HCT116 (cell line): ENCODE measurements around the gene NPC2. TPM values are rescaled to one million over a fixed set of nuclear protein-coding genes. Genes with fewer than 3 reads are reported as not detected.

Experiments
- ATAC-seq: fragments of 200-7000 bp; cut with Tn5 transposase; 2 replicates; pipeline ENCODE4 v1.9.1; 2020; ENCODE audit warnings: mild to moderate bottlenecking, moderate library complexity
- BruUV-seq: library from RNA; stranded (reverse); fragments of 400-500 nt; replicated peaks from 2 replicates; lab custom pipeline; 2021; lab: Mats Ljungman, UMichigan
- CTCF ChIA-PET: fragments of 300-600 bp; sonication (Branson Sonifier 250); formaldehyde crosslinking; loops from one replicate; lab custom pipeline; 2021; ENCODE audit warnings: antibody characterized with exemption; lab: Charles Lee
- POLR2A ChIA-PET: fragments of 300-600, 350-600 bp; sonication (Branson Sonifier 250); formaldehyde crosslinking; loops from one replicate; lab custom pipeline; 2021; ENCODE audit warnings: antibody characterized with exemption; lab: Charles Lee
- RAD21 ChIA-PET, 2 experiments: fragments of 300-600 bp; sonication (Branson Sonifier 250); formaldehyde crosslinking; loops; one replicate each; lab custom pipeline; 2023; ENCODE audit warnings: low total read pairs in 2 of 2; ENCODE audit not compliant: uncharacterized antibody in 2 of 2, unreplicated experiment in 2 of 2, low non-redundant PET in 1 of 2; lab: Charles Lee
- DNase-seq: peaks from one replicate; pipeline ENCODE4 v3.0.0-alpha.2; 2010; ENCODE audit warnings: low read depth, low spot score
- H2AFZ ChIP-seq: fragments of 200-600 bp; shearing (Covaris generic), sonication (generic); 2 replicates; pipeline ENCODE4 v1.6.1; 2017; ENCODE audit warnings: low read depth, mixed run types, mixed read lengths, antibody characterized with exemption, low read length; ENCODE audit not compliant: poor library complexity, severe bottlenecking
- H3K27ac ChIP-seq: 2 replicates; pipeline ENCODE4 v1.5.1; 2012; ENCODE audit warnings: low read depth, low read length
- H3K27me3 ChIP-seq: fragments of 200-600 bp; sonication (generic); 2 replicates; pipeline ENCODE4 v1.6.1; 2016; ENCODE audit warnings: mixed run types, low read length, mixed read lengths; ENCODE audit not compliant: insufficient read depth
- H3K36me3 ChIP-seq, 2 experiments: fragments of 200-500 bp in 1 of 2; fragments of 200-600 bp in 1 of 2; sonication (Bioruptor generic) in 1 of 2; sonication (generic) in 1 of 2; 2 replicates each; pipeline versions ENCODE4 v1.5.1 to v1.6.1; 2014 to 2016; ENCODE audit warnings: low read length in 2 of 2, inconsistent platforms in 1 of 2, mixed read lengths in 1 of 2, mixed run types in 1 of 2; ENCODE audit not compliant: insufficient read depth in 2 of 2, control insufficient read depth in 1 of 2
- H3K4me1 ChIP-seq, 2 experiments: fragments of 200-600 bp in 1 of 2; sonication (generic) in 1 of 2; 2 replicates each; pipeline versions ENCODE4 v1.5.1 to v1.6.1; 2012 to 2017; ENCODE audit warnings: low read length in 2 of 2, inconsistent platforms in 1 of 2, mild to moderate bottlenecking in 1 of 2, mixed read lengths in 1 of 2, mixed run types in 1 of 2, moderate library complexity in 1 of 2; ENCODE audit not compliant: insufficient read depth in 2 of 2, control insufficient read depth in 1 of 2
- H3K4me2 ChIP-seq: fragments of 200-600 bp; sonication (generic); 2 replicates; pipeline ENCODE4 v1.6.1; 2017; ENCODE audit warnings: mixed run types, low read length, mixed read lengths
- H3K4me3 ChIP-seq, 2 experiments: fragments of 200-600 bp in 1 of 2; sonication (generic) in 1 of 2; replicated peaks in 1 of 2; 2 replicates each; pipeline ENCODE4 v1.5.1; 2011 to 2016; ENCODE audit warnings: low read length in 2 of 2, control low read depth in 1 of 2, low read depth in 1 of 2, mild to moderate bottlenecking in 1 of 2, mixed read lengths in 1 of 2, mixed run types in 1 of 2
- H3K79me2 ChIP-seq: fragments of 200-600 bp; sonication (generic); 2 replicates; pipeline ENCODE4 v1.6.1; 2017; ENCODE audit warnings: mild to moderate bottlenecking, mixed run types, low read length, moderate library complexity, mixed read lengths; ENCODE audit not compliant: insufficient read depth
- H3K9ac ChIP-seq: fragments of 200-600 bp; sonication (generic); 2 replicates; pipeline ENCODE4 v1.6.1; 2016; ENCODE audit warnings: low read length, mixed read lengths
- H3K9me2 ChIP-seq: fragments of 200-600 bp; sonication (generic), shearing (Covaris generic); 2 replicates; pipeline ENCODE4 v1.6.1; 2017; ENCODE audit warnings: mixed run types, mild to moderate bottlenecking, moderate library complexity; ENCODE audit not compliant: insufficient read depth
- H3K9me3 ChIP-seq, 2 experiments: fragments of 200-500 bp in 1 of 2; fragments of 200-600 bp in 1 of 2; sonication (Bioruptor generic) in 1 of 2; sonication (generic) in 1 of 2; 2 replicates each; pipeline ENCODE4 v1.6.1; 2014 to 2017; ENCODE audit warnings: low read length in 2 of 2, mixed read lengths in 2 of 2, inconsistent platforms in 1 of 2, low read depth in 1 of 2, mild to moderate bottlenecking in 1 of 2, mixed run types in 1 of 2, moderate library complexity in 1 of 2; ENCODE audit not compliant: control insufficient read depth in 1 of 2, insufficient read depth in 1 of 2
- H4K20me1 ChIP-seq: fragments of 200-600 bp; sonication (generic), shearing (Covaris generic); 2 replicates; pipeline ENCODE4 v1.6.1; 2017; ENCODE audit warnings: mixed run types, mild to moderate bottlenecking, moderate library complexity; ENCODE audit not compliant: insufficient read depth
- CBX3 ChIP-seq: IDR thresholded peaks from 2 replicates; pipeline ENCODE4 v1.6.1; 2012; ENCODE audit warnings: low read depth
- CEBPB ChIP-seq: IDR thresholded peaks from 2 replicates; pipeline ENCODE4 v1.6.1; 2012; ENCODE audit warnings: low read depth
- EZH2phosphoT487 ChIP-seq: fragments of 200-600 bp; IDR thresholded peaks from 2 replicates; pipeline ENCODE4 v1.6.1; 2018; ENCODE audit warnings: antibody characterized with exemption, borderline replicate concordance
- FOSL1 ChIP-seq: IDR thresholded peaks from 2 replicates; pipeline ENCODE4 v1.6.1; 2012; ENCODE audit warnings: low read depth
- RAD21 ChIP-seq: IDR thresholded peaks from 2 replicates; pipeline ENCODE4 v1.6.1; 2012; ENCODE audit warnings: low read depth, mild to moderate bottlenecking
- SP1 ChIP-seq: IDR thresholded peaks from 2 replicates; pipeline ENCODE4 v1.6.1; 2012; ENCODE audit warnings: low read depth
- SRF ChIP-seq: IDR thresholded peaks from 2 replicates; pipeline ENCODE4 v1.6.1; 2012; ENCODE audit warnings: low read depth
- ZNF274 ChIP-seq: fragments of 200-500 bp; sonication (Bioruptor generic); IDR thresholded peaks from 2 replicates; pipeline ENCODE4 v1.6.1; 2014; ENCODE audit warnings: mild to moderate bottlenecking, low read depth, low read length, inconsistent platforms
- intact Hi-C: fragments of 100-400 bp; cut with micrococcal nuclease; formaldehyde crosslinking; loops from 2 replicates; pipeline ENCODE4 v1.10.0; 2022
- total RNA-seq: library from RNA; stranded (reverse); gene quantifications from one replicate; pipeline ENCODE4 v1.2.1, GENCODE V29; 2021; ENCODE audit not compliant: unreplicated experiment
- TF ChIP-seq, protein P1 (sequence below): IDR thresholded peaks from 2 replicates; pipeline ENCODE4 v1.6.1; 2012; ENCODE audit warnings: low read depth
- TF ChIP-seq, protein P2 (sequence below): IDR thresholded peaks from 2 replicates; pipeline ENCODE4 v1.6.1; 2011; ENCODE audit warnings: mild to moderate bottlenecking, low read length, moderate library complexity; ENCODE audit not compliant: insufficient replicate concordance; ENCODE audit errors: extremely low read depth
- TF ChIP-seq, protein P3 (sequence below): IDR thresholded peaks from 2 replicates; pipeline ENCODE4 v1.6.1; 2012
- TF ChIP-seq, protein P4 (sequence below), 3 experiments: fragments of 200-600 bp in 1 of 3; sonication (generic) in 1 of 3; IDR thresholded peaks in 2 of 3; conservative IDR thresholded peaks in 1 of 3; 2 replicates each; pipeline ENCODE4 v1.5.1; 2012 to 2017; ENCODE audit warnings: low read depth in 2 of 3, low read length in 2 of 3, antibody characterized with exemption in 1 of 3, borderline replicate concordance in 1 of 3, control low read depth in 1 of 3, mild to moderate bottlenecking in 1 of 3, mixed read lengths in 1 of 3, mixed run types in 1 of 3, moderate library complexity in 1 of 3; ENCODE audit not compliant: insufficient read depth in 1 of 3

NPC2 gene
- total RNA-seq, 1 experiment from 2014 or later = 105 TPM

DNA sequence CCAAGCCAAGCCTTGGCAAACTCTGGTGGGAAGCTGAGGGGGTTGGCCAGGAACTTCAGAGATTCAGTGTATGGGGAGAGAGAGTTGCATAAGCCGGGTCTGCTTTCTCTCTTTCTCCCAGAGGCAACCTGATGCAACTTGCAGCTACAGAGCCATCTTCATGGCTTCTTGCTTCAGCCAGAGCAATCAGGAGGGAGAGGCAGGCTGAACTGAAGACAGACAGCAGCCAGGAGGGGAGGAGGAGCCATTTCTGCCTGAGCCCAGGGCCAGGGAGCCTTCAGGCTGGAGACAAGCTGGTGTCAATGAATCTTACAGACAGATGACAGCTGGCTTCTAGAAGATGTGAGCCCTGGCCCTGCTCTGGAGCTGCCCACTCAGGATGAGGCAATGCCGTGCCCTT, 18.7 kb downstream of the NPC2 start:
- Histone ChIP-seq H3K27ac (no peak overlapping the region), H3K4me3 (no peak overlapping the region)
- ATAC-seq = no peak
- TF ChIP-seq CEBPB = no peak
- TF ChIP-seq FOSL1 = no peak
- TF ChIP-seq SP1 = no peak
- TF ChIP-seq, protein P1, sequence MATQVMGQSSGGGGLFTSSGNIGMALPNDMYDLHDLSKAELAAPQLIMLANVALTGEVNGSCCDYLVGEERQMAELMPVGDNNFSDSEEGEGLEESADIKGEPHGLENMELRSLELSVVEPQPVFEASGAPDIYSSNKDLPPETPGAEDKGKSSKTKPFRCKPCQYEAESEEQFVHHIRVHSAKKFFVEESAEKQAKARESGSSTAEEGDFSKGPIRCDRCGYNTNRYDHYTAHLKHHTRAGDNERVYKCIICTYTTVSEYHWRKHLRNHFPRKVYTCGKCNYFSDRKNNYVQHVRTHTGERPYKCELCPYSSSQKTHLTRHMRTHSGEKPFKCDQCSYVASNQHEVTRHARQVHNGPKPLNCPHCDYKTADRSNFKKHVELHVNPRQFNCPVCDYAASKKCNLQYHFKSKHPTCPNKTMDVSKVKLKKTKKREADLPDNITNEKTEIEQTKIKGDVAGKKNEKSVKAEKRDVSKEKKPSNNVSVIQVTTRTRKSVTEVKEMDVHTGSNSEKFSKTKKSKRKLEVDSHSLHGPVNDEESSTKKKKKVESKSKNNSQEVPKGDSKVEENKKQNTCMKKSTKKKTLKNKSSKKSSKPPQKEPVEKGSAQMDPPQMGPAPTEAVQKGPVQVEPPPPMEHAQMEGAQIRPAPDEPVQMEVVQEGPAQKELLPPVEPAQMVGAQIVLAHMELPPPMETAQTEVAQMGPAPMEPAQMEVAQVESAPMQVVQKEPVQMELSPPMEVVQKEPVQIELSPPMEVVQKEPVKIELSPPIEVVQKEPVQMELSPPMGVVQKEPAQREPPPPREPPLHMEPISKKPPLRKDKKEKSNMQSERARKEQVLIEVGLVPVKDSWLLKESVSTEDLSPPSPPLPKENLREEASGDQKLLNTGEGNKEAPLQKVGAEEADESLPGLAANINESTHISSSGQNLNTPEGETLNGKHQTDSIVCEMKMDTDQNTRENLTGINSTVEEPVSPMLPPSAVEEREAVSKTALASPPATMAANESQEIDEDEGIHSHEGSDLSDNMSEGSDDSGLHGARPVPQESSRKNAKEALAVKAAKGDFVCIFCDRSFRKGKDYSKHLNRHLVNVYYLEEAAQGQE = no peak
- no peak for TF ChIP-seq CBX3
- TF ChIP-seq, all 23 proteins: peak for 0
- Histone ChIP-seq H2AFZ (no peak overlapping the region), H3K36me3 (no peaks in the 10 kb centered on the region; a peak in 1 of 4 replicates), H3K9me3 (no peaks in the 10 kb centered on the region), H4K20me1 (no peaks in the 10 kb centered on the region), H3K27me3 (no peaks in the 10 kb centered on the region), H3K79me2 (no peaks in the 10 kb centered on the region), H3K4me2 (no peak overlapping the region), H3K9me2 (no peaks in the 10 kb centered on the region), H3K4me1 (no peaks in the 10 kb centered on the region), H3K9ac (no peak overlapping the region)
- CTCF ChIA-PET = no interaction called here
- BruUV-seq = no TSS peak
- intact Hi-C loops = loop anchor here (10.0 kb wide), 2 partner anchors 150 to 270 kb away; no protein-coding TSS in a partner anchor
- RAD21 ChIA-PET = no interaction called here
- no peak for DNase-seq
- POLR2A ChIA-PET = no interaction called here

DNA sequence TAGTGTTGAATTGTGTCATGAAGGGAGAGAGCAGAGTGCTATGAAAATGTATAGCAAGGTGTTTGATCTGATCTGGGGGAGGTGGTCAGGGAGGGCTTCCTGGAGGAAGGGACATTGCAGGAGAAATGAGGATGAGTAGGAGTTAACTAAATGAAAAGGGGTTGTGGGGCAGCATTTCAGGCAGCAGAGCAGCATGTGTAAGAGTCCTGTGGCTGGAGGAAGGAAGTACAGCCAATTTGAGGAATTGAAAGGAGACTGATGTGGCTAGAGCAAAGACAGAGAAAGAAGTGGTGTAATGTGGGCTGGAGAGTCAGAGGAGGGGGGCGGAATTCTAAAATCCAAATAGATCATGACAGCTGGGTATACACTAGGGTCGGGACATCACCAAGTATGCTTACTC, 20.5 kb downstream of the NPC2 start:
- no peak for DNase-seq
- ChIA-PET RAD21 (no interaction called here), POLR2A (no interaction called here), CTCF (no interaction called here)
- Histone ChIP-seq H3K9ac (no peak overlapping the region), H3K4me1 (no peaks in the 10 kb centered on the region), H3K36me3 (no peaks in the 10 kb centered on the region; a peak in 1 of 4 replicates), H3K9me3 (no peaks in the 10 kb centered on the region), H3K4me2 (no peak overlapping the region), H2AFZ (no peak overlapping the region), H3K27me3 (no peaks in the 10 kb centered on the region), H4K20me1 (no peaks in the 10 kb centered on the region), H3K9me2 (no peaks in the 10 kb centered on the region), H3K79me2 (no peaks in the 10 kb centered on the region), H3K4me3 (no peak overlapping the region), H3K27ac (no peak overlapping the region)
- intact Hi-C loops = loop anchor here (10.0 kb wide), 2 partner anchors 148 to 268 kb away; no protein-coding TSS in a partner anchor
- no TSS peak for BruUV-seq
- TF ChIP-seq RAD21 (no peak), ZNF274 (no peak), SRF (no peak), EZH2phosphoT487 (no peak)
- TF ChIP-seq, protein P2, sequence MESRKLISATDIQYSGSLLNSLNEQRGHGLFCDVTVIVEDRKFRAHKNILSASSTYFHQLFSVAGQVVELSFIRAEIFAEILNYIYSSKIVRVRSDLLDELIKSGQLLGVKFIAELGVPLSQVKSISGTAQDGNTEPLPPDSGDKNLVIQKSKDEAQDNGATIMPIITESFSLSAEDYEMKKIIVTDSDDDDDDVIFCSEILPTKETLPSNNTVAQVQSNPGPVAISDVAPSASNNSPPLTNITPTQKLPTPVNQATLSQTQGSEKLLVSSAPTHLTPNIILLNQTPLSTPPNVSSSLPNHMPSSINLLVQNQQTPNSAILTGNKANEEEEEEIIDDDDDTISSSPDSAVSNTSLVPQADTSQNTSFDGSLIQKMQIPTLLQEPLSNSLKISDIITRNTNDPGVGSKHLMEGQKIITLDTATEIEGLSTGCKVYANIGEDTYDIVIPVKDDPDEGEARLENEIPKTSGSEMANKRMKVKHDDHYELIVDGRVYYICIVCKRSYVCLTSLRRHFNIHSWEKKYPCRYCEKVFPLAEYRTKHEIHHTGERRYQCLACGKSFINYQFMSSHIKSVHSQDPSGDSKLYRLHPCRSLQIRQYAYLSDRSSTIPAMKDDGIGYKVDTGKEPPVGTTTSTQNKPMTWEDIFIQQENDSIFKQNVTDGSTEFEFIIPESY = no peak
- TF ChIP-seq, protein P3, sequence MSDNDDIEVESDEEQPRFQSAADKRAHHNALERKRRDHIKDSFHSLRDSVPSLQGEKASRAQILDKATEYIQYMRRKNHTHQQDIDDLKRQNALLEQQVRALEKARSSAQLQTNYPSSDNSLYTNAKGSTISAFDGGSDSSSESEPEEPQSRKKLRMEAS = no peak
- TF ChIP-seq, protein P4, sequence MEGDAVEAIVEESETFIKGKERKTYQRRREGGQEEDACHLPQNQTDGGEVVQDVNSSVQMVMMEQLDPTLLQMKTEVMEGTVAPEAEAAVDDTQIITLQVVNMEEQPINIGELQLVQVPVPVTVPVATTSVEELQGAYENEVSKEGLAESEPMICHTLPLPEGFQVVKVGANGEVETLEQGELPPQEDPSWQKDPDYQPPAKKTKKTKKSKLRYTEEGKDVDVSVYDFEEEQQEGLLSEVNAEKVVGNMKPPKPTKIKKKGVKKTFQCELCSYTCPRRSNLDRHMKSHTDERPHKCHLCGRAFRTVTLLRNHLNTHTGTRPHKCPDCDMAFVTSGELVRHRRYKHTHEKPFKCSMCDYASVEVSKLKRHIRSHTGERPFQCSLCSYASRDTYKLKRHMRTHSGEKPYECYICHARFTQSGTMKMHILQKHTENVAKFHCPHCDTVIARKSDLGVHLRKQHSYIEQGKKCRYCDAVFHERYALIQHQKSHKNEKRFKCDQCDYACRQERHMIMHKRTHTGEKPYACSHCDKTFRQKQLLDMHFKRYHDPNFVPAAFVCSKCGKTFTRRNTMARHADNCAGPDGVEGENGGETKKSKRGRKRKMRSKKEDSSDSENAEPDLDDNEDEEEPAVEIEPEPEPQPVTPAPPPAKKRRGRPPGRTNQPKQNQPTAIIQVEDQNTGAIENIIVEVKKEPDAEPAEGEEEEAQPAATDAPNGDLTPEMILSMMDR (IDR thresholded peaks at IDR 0.05 in 2 of 3, conservative IDR thresholded peaks at IDR 0.05 in 1 of 3; ENCODE audit: borderline replicate concordance in 1 of 3, insufficient read depth in 1 of 3, low read depth in 2 of 3, low read length in 2 of 3) = no peak
- no peak for ATAC-seq
